ENCODE measurements around the gene LRRC37B.
"Not testable (repeated sequence)": the region's sequence is repeated elsewhere in the genome, so short reads cannot be mapped to it uniquely, and the experiment has no call there.

Gene LRRC37B

GRCh38 chr17:32006957-32007462 lies at the start of gene LRRC37B:
Gene LRRC37B (plus strand): TSS chr17:32007383. CDS start chr17:32021393, 14,010 bp downstream.
- in situ Hi-C loops (cut with MboI; ENCODE audit: low sequenced_read_pairs), result no loop called here

GRCh38 chr17:31964131-31964530 lies 43.1 kb upstream of the LRRC37B start:
- in situ Hi-C loops (cut with MboI; ENCODE audit: low sequenced_read_pairs), result not testable (repeated sequence)

GRCh38 chr17:31967648-31968047 lies 39.5 kb upstream of the LRRC37B start:
- in situ Hi-C loops (cut with MboI; ENCODE audit: low sequenced_read_pairs), result no loop called here

- in situ Hi-C loops (cut with MboI; ENCODE audit: low sequenced_read_pairs), result not testable (repeated sequence)
These were observed 36.8 kb upstream of the LRRC37B start for GRCh38 chr17:31970416-31970815.

GRCh38 chr17:31974269-31975071 lies 32.7 kb upstream of the LRRC37B start:
- in situ Hi-C loops (cut with MboI; ENCODE audit: low sequenced_read_pairs), result not testable (repeated sequence)

- in situ Hi-C loops (cut with MboI; ENCODE audit: low sequenced_read_pairs), result not testable (repeated sequence)
These were observed 31.8 kb upstream of the LRRC37B start for GRCh38 chr17:31975391-31975790.

- in situ Hi-C loops (cut with MboI; ENCODE audit: low sequenced_read_pairs), result not testable (repeated sequence)
These were observed 15.4 kb upstream of the LRRC37B start for GRCh38 chr17:31991821-31992220.

GRCh38 chr17:31997005-31997404 lies 10.2 kb upstream of the LRRC37B start:
- in situ Hi-C loops (cut with MboI; ENCODE audit: low sequenced_read_pairs), result no loop called here

- in situ Hi-C loops (cut with MboI; ENCODE audit: low sequenced_read_pairs), result no loop called here
These were observed 498 bp downstream of the LRRC37B start for GRCh38 chr17:32007463-32008298.

- in situ Hi-C loops (cut with MboI; ENCODE audit: low sequenced_read_pairs), result no loop called here
These were observed 2.0 kb downstream of the LRRC37B start for GRCh38 chr17:32009262-32009542.

GRCh38 chr17:32010114-32010513 lies 2.9 kb downstream of the LRRC37B start:
- in situ Hi-C loops (cut with MboI; ENCODE audit: low sequenced_read_pairs), result no loop called here

- in situ Hi-C loops (cut with MboI; ENCODE audit: low sequenced_read_pairs), result no loop called here
These were observed 8.2 kb downstream of the LRRC37B start for GRCh38 chr17:32015245-32016013.

- in situ Hi-C loops (cut with MboI; ENCODE audit: low sequenced_read_pairs), result no loop called here
These were observed 9.0 kb downstream of the LRRC37B start for GRCh38 chr17:32016231-32016630.

GRCh38 chr17:32019228-32019627 lies 12.0 kb downstream of the LRRC37B start:
- in situ Hi-C loops (cut with MboI; ENCODE audit: low sequenced_read_pairs), result no loop called here

GRCh38 chr17:32020943-32021614 lies 13.9 kb downstream of the LRRC37B start:
- in situ Hi-C loops (cut with MboI; ENCODE audit: low sequenced_read_pairs), result no loop called here

- in situ Hi-C loops (cut with MboI; ENCODE audit: low sequenced_read_pairs), result no loop called here
These were observed 14.4 kb downstream of the LRRC37B start for GRCh38 chr17:32021615-32021955.

GRCh38 chr17:32022554-32022953 lies 15.4 kb downstream of the LRRC37B start:
- in situ Hi-C loops (cut with MboI; ENCODE audit: low sequenced_read_pairs), result not testable (repeated sequence)

- in situ Hi-C loops (cut with MboI; ENCODE audit: low sequenced_read_pairs), result not testable (repeated sequence)
These were observed 20.1 kb downstream of the LRRC37B start for GRCh38 chr17:32027271-32027670.

GRCh38 chr17:32033223-32033622 lies 26.0 kb downstream of the LRRC37B start:
- in situ Hi-C loops (cut with MboI; ENCODE audit: low sequenced_read_pairs), result no loop called here

GRCh38 chr17:32033812-32034211 lies 26.6 kb downstream of the LRRC37B start:
- in situ Hi-C loops (cut with MboI; ENCODE audit: low sequenced_read_pairs), result not testable (repeated sequence)

GRCh38 chr17:32040246-32040645 lies 33.1 kb downstream of the LRRC37B start:
- in situ Hi-C loops (cut with MboI; ENCODE audit: low sequenced_read_pairs), result not testable (repeated sequence)

All from hTERT RPE-1 (cell line).